PC-3 (cell line): ENCODE data around the gene FAAH2.

Source experiments
- EZH2 ChIP-seq: fragments of 300-600 bp; sonication (generic); IDR thresholded peaks from one replicate; pipeline ENCODE4 v1.6.1; 2017; ENCODE audit warnings: antibody characterized with exemption, mild to moderate bottlenecking, low read length; ENCODE audit not compliant: unreplicated experiment
- EZH2phosphoT487 ChIP-seq: fragments of 300-600 bp; sonication (generic); IDR thresholded peaks from 2 replicates; pipeline ENCODE4 v1.6.1; 2018; ENCODE audit warnings: mild to moderate bottlenecking, antibody characterized with exemption, low read length, borderline replicate concordance
- TF ChIP-seq, protein P1 (sequence below): fragments of 300-600 bp; sonication (generic); conservative IDR thresholded peaks from 2 replicates; pipeline ENCODE4 v1.5.1; 2017; ENCODE audit warnings: antibody characterized with exemption, low read depth, mild to moderate bottlenecking, low read length

DNA sequence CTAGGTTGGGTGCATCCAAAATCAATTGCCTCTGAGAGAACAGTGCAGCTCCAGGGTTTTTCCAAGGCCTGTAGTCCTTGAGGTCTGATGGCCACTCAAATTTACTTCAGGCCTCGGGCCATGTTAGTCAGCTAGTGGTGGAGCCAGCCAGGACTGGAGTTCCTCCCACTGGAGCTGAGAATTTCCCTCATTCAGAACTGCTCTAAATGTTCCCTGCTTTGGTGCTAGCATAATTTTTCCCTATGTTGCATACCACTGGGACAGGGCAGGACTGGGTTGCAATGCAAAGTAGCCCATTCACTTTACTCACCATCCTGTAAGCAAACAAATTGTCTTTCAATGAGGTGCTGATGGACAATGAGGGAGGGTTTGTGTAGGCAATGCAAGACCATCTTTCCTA is 159.3 kb downstream of the FAAH2 start:
- no peak for TF ChIP-seq EZH2
- TF ChIP-seq, protein P1, sequence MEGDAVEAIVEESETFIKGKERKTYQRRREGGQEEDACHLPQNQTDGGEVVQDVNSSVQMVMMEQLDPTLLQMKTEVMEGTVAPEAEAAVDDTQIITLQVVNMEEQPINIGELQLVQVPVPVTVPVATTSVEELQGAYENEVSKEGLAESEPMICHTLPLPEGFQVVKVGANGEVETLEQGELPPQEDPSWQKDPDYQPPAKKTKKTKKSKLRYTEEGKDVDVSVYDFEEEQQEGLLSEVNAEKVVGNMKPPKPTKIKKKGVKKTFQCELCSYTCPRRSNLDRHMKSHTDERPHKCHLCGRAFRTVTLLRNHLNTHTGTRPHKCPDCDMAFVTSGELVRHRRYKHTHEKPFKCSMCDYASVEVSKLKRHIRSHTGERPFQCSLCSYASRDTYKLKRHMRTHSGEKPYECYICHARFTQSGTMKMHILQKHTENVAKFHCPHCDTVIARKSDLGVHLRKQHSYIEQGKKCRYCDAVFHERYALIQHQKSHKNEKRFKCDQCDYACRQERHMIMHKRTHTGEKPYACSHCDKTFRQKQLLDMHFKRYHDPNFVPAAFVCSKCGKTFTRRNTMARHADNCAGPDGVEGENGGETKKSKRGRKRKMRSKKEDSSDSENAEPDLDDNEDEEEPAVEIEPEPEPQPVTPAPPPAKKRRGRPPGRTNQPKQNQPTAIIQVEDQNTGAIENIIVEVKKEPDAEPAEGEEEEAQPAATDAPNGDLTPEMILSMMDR = no peak
- TF ChIP-seq EZH2phosphoT487 = no peak
